Neutrophil (primary cell): ENCODE results near the gene RTN4IP1.

ENCODE experiments used
- H3K27ac ChIP-seq: fragments of 200-600 bp; sonication (generic); 2 replicates; pipeline ENCODE4 v1.5.1; 2016; ENCODE audit warnings: mild to moderate bottlenecking, moderate library complexity
- H3K27me3 ChIP-seq: fragments of 200-600 bp; sonication (generic); 2 replicates; pipeline ENCODE4 v1.6.0; 2016; ENCODE audit warnings: mild to moderate bottlenecking
- H3K36me3 ChIP-seq: fragments of 200-600 bp; sonication (generic); 2 replicates; pipeline ENCODE4 v1.5.1; 2017
- H3K4me1 ChIP-seq, 2 experiments: fragments of 200-600 bp in 1 of 2; sonication (generic) in 1 of 2; 1 replicate in 1 of 2; 2 replicates in 1 of 2; pipeline versions ENCODE4 v1.5.1 to v1.6.1; 2013 to 2016; ENCODE audit warnings: low read depth in 1 of 2, low read length in 1 of 2, mild to moderate bottlenecking in 1 of 2, moderate library complexity in 1 of 2; ENCODE audit not compliant: control insufficient read depth in 1 of 2, insufficient read depth in 1 of 2
- H3K4me3 ChIP-seq, 2 experiments: fragments of 200-600 bp in 1 of 2; sonication (generic) in 1 of 2; 1 replicate in 1 of 2; 2 replicates in 1 of 2; pipeline ENCODE4 v1.5.1; 2013 to 2016; ENCODE audit warnings: low read depth in 1 of 2, low read length in 1 of 2, mild to moderate bottlenecking in 1 of 2, moderate library complexity in 1 of 2
- H3K9me3 ChIP-seq: fragments of 200-600 bp; sonication (generic); 2 replicates; pipeline ENCODE4 v1.5.1; 2016
- TF ChIP-seq, protein P1 (sequence below): fragments of 200-600 bp; sonication (generic); IDR thresholded peaks from 2 replicates; pipeline ENCODE4 v1.5.1; 2016; ENCODE audit warnings: antibody characterized with exemption

Gene RTN4IP1

DNA sequence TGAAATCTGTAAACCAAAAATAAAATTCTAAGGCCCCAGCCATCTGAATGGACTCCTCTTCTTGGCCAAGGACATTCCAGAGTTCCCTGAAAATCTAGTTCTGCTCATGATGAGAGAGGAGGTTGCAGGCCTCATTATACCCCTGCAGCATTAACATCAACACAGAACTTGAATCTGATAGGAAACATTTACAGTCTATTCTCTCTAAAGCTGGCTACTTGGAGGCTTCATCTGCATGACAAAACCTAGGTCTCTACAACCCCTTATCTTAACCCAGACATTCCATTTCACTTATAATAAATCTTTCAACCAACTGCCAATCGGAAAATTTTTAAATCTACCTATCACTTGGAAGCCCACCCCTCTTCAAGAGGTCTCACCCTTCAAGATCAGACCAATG, 15.7 kb downstream of the RTN4IP1 start:
- Histone ChIP-seq H3K27me3 (no peaks in the 10 kb centered on the region), H3K9me3 (no peaks in the 10 kb centered on the region), H3K4me1 (no peaks in the 10 kb centered on the region), H3K4me3 (no peak overlapping the region), H3K27ac (no peak overlapping the region), H3K36me3 (no peaks in the 10 kb centered on the region)
- TF ChIP-seq, protein P1, sequence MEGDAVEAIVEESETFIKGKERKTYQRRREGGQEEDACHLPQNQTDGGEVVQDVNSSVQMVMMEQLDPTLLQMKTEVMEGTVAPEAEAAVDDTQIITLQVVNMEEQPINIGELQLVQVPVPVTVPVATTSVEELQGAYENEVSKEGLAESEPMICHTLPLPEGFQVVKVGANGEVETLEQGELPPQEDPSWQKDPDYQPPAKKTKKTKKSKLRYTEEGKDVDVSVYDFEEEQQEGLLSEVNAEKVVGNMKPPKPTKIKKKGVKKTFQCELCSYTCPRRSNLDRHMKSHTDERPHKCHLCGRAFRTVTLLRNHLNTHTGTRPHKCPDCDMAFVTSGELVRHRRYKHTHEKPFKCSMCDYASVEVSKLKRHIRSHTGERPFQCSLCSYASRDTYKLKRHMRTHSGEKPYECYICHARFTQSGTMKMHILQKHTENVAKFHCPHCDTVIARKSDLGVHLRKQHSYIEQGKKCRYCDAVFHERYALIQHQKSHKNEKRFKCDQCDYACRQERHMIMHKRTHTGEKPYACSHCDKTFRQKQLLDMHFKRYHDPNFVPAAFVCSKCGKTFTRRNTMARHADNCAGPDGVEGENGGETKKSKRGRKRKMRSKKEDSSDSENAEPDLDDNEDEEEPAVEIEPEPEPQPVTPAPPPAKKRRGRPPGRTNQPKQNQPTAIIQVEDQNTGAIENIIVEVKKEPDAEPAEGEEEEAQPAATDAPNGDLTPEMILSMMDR, result no peak

DNA sequence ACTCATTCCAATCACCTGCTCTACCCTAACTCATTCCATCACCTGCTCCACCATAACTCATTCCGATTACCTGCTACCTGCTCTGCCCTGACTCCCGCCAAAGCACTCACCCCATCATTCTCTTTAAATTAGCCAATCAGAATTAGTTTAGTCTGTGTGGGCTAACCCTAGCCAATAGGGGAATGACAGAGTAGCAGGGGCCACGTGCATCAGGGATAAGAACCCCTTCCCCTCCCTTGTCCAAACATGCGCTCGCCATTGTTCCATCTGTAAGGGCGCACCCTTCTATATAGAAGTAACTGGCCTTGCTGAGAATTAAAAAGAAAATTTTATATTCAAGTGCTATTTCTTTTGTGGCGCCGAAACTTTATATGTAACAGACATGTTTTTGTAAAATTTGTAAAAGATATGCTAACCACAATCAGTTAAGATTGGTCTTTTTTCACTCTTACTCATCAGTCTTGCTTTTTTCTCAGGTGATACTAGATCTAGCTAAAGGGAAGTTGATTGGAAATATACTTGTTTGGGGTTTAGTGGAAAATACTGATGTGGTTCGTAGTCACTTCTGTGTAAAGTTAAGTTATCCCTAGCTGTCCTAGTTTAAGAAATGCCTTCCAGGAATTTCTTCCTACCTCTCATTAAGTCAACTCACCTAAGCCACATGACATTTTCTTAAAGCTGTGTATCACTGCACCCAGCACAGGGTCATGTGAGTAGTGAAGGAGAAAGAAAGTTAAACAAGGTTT, 16.5 kb downstream of the RTN4IP1 start:
- H3K9me3 ChIP-seq, result no peaks in the 10 kb centered on the region
- peaks cover 0 to 6% of the 10 kb centered on the region in 2 experiments for H3K4me1 ChIP-seq
- no peaks in the 10 kb centered on the region for H3K36me3 ChIP-seq
- H3K27me3 ChIP-seq, result no peaks in the 10 kb centered on the region
- TF ChIP-seq, protein P1, result no peak
- H3K27ac ChIP-seq, result no peak overlapping the region
- no peak overlapping the region for H3K4me3 ChIP-seq

DNA sequence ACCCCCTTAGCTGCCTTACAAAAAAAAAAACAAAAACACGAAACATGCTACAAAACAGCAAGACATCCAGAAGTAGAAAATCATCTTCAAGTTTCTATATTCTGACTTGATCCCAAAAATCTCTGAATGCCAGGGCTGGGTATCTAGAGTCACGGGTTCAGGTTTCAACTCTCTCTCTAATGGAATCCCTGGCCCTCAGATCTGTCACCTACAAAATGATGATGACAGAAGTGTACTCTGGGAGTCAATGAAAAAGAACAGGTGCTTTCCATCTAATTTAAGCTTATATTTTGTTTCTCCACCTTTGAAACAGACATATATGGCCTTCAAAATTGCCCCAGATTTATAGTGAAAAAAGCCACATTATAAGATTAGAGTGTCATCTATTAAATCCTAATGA, 18.3 kb downstream of the RTN4IP1 start:
- no peaks in the 10 kb centered on the region for H3K9me3 ChIP-seq
- H3K4me3 ChIP-seq, result no peak overlapping the region
- TF ChIP-seq, protein P1, result no peak
- H3K27me3 ChIP-seq, result no peaks in the 10 kb centered on the region
- H3K4me1 ChIP-seq, result peaks cover 0 to 6% of the 10 kb centered on the region in 2 experiments
- no peak overlapping the region for H3K27ac ChIP-seq
- H3K36me3 ChIP-seq, result no peaks in the 10 kb centered on the region

DNA sequence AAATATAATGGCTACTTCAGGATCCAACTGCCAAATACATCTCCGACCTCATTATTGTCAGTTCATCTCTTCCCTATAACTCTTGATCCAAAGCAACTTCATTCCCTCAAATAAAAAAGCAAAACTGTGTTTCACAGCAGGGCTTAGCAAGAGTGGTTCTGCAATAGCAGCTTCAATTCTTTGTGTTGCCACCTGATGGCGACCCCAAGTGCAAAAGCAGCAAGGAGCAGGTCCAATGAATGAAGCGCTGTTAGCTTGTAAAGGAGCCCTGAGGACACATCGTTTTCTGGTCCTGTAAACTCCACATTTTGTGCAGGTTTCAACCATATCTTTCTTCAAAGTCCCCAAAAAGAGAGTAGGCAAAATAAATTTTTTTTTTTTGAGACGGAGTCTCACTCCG, 19.6 kb downstream of the RTN4IP1 start:
- H3K4me3 ChIP-seq, result no peak overlapping the region
- no peaks in the 10 kb centered on the region for H3K9me3 ChIP-seq
- no peak overlapping the region for H3K27ac ChIP-seq
- H3K4me1 ChIP-seq, result peaks cover 0 to 6% of the 10 kb centered on the region in 2 experiments
- TF ChIP-seq, protein P1, result no peak
- peaks cover 2% of the 10 kb centered on the region for H3K36me3 ChIP-seq
- no peaks in the 10 kb centered on the region for H3K27me3 ChIP-seq

DNA sequence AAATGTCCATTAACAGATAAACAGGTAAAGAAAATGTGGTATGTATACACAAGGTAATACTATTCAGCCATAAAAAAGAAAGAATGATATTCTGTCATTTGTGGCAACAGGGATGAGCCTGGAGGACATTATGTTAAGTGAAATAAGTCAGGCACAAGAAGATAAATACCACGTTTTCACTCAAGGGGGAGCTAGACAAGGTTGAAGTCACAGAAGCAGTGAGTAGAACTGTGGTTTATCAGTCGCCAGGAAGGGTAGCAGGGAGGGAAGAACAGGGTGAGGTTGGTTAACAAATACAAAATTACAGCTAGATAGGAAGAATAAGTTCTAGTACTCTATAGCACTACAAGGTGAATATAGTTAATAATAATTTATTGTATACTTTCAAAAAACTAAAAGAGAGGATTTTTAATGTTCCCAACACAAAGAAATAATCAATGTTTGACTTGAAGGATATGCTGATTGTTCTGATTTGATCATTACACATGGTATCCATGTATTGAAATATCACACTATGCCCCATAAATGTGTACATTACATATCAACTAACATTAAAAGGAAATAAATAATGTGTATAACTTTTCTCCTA, 21.1 kb downstream of the RTN4IP1 start:
- Histone ChIP-seq H3K4me1 (peaks cover 0 to 6% of the 10 kb centered on the region in 2 experiments), H3K9me3 (no peaks in the 10 kb centered on the region), H3K4me3 (no peak overlapping the region), H3K27me3 (no peaks in the 10 kb centered on the region), H3K36me3 (peaks cover 4% of the 10 kb centered on the region), H3K27ac (no peak overlapping the region)
- TF ChIP-seq, protein P1, result peak; percentile 42
